GM12801 (cell line): ENCODE measurements around the gene PIM3.

Experiments used
- TF ChIP-seq, protein P1 (sequence below): IDR thresholded peaks from one replicate; pipeline ENCODE4 v1.5.1; 2011; ENCODE audit warnings: control low read depth; ENCODE audit not compliant: insufficient read length; ENCODE audit errors: extremely low read depth

PIM3 gene

DNA sequence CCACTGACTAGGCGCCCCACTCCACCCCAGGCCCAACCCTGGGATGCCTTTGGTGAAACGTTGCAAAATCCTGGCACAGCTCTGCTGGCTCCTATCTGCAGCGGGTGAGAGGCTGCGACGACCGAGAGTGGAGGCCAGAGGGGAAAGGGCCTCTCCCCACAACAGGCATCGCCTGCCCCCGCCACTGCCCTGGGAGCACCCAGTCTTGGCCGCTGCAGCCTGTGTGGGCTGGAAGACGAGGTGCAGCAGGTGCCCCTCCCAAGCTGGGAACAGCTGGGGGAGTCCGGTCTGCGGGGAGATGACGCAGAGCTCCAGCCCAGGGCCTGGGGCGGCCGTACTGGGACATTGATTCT lies 4.2 kb upstream of the PIM3 start:
- TF ChIP-seq, protein P1, sequence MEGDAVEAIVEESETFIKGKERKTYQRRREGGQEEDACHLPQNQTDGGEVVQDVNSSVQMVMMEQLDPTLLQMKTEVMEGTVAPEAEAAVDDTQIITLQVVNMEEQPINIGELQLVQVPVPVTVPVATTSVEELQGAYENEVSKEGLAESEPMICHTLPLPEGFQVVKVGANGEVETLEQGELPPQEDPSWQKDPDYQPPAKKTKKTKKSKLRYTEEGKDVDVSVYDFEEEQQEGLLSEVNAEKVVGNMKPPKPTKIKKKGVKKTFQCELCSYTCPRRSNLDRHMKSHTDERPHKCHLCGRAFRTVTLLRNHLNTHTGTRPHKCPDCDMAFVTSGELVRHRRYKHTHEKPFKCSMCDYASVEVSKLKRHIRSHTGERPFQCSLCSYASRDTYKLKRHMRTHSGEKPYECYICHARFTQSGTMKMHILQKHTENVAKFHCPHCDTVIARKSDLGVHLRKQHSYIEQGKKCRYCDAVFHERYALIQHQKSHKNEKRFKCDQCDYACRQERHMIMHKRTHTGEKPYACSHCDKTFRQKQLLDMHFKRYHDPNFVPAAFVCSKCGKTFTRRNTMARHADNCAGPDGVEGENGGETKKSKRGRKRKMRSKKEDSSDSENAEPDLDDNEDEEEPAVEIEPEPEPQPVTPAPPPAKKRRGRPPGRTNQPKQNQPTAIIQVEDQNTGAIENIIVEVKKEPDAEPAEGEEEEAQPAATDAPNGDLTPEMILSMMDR: no peak

DNA sequence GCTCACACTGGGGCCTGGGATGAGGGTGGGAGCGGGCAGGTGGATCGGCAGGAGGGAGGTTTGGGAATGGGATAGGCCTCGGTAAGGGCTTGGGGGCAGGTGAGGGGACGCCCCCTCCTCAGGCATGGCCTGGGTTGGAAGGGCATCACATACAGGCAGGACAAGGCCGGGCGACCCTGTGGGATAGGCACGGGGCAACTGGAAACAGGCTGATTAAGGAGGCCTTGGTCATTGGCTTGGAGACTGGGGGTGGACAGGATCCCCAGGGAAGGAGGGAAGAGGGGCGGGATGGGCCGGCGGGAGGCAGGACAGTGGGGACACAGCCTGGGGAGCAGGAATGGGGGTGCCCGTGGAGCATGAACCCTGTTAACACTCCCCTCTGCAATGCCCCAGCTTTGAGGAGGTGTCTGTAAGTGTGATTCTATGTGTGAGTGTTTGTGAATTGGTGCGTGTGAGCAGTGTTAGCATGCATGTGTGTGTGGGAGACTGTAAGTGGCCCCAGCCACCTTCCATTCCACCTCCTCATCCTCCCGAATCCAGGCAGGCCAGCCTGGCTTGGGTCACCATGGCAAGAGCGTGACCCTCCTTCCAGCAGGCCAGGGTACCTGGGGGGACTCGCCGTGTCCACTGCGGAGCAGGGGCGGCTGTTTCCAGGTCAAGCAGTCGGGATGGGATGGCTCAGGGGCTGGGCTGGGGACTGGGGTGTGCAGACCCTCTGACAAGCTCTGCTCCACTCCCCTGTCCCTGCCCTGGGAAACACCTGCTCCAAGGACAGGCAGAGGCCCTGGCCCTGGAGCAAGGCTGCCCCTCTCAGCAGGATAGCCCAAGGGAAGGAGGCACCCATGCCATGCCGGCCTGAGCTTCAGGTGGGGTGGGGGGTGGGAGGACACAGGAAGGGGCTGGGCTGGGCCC lies 3.4 kb upstream of the PIM3 start:
- TF ChIP-seq, protein P1: no peak

GRCh38 chr22:49957826-49958365 lies 2.7 kb upstream of the PIM3 start:
- TF ChIP-seq, protein P1: no peak

DNA sequence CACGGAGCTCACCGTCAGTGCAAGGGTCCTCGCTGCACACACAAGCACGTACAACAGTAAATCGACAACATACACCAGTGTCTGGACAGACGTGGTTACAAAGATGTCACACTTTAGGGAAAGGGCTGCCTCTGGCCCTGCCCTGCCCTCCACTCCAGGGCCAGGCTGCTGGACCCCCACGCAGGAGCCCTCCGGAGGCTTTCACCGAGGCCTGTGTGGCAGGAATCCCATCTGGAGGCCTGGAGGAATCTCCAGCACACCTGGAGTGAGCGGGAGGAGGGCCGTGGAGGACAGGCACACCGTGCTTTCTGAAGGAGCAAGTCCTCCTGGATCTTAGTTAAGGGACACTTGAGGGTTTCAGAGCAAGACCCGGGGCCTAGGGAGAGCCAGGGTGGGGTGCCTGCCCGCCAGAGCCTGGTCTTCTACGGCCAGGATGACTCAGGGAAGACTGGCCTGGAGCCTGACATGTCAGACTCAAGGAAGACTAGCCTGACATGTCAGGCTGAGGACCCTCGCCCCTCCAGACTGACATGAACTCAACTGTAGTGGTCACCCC lies 2.1 kb upstream of the PIM3 start:
- TF ChIP-seq, protein P1: no peak

- TF ChIP-seq, protein P1: no peak
Measured at GRCh38 chr22:49958931-49959781, 1.4 kb upstream of the PIM3 start.

GRCh38 chr22:49959782-49960158 lies 802 bp upstream of the PIM3 start:
- TF ChIP-seq, protein P1: no peak
